Heart right ventricle (tissue), 16 donors: ENCODE results near the gene DNAJC15. TPM values are rescaled to one million over a fixed set of nuclear protein-coding genes. Genes with fewer than 3 reads are reported as not detected.

Experiments
- ATAC-seq, 8 donors: fragments of 200-7000 bp; cut with Tn5 transposase; one replicate each; pipeline ENCODE4 v1.9.1; 2020; ENCODE audit warnings: mild to moderate bottlenecking in 8 of 8, moderate library complexity in 8 of 8, moderate number of reproducible peaks in 1 of 8
- DNase-seq, 2 donors: peaks; one replicate each; pipeline ENCODE4 v3.0.0-alpha.2; 2020
- H3K27ac ChIP-seq, 10 donors: fragments of 200-600 bp; sonication (generic) in 2 of 10; one replicate each; pipeline versions ENCODE4 v1.5.0 to v1.8.0; 2020 to 2022; ENCODE audit warnings: mild to moderate bottlenecking in 3 of 10
- H3K27me3 ChIP-seq, 7 donors: fragments of 200-600 bp; one replicate each; pipeline ENCODE4 v1.8.0; 2021 to 2022; ENCODE audit warnings: mild to moderate bottlenecking in 2 of 7
- H3K36me3 ChIP-seq, 9 donors: fragments of 200-600 bp; sonication (generic) in 1 of 9; one replicate each; pipeline versions ENCODE4 v1.5.0 to v1.8.0; 2020 to 2022; ENCODE audit warnings: mild to moderate bottlenecking in 2 of 9
- H3K4me1 ChIP-seq, 9 donors: fragments of 200-600 bp; sonication (generic) in 1 of 9; one replicate each; pipeline versions ENCODE4 v1.5.0 to v1.8.0; 2020 to 2022; ENCODE audit warnings: mild to moderate bottlenecking in 4 of 9
- H3K4me3 ChIP-seq, 10 donors: fragments of 200-600 bp; sonication (generic) in 2 of 10; one replicate each; pipeline versions ENCODE4 v1.5.0 to v1.8.0; 2020 to 2022; ENCODE audit warnings: mild to moderate bottlenecking in 7 of 10, moderate library complexity in 2 of 10
- H3K9me3 ChIP-seq, 11 donors: fragments of 200-600 bp in 10 of 11; sonication (generic) in 2 of 11; one replicate each; pipeline versions ENCODE4 v1.5.0 to v1.8.0; 2013 to 2022; ENCODE audit warnings: mild to moderate bottlenecking in 2 of 11, control low read depth in 1 of 11, moderate library complexity in 1 of 11
- CTCF ChIP-seq, 9 donors: fragments of 200-600 bp; sonication (generic) in 2 of 9; IDR thresholded peaks; one replicate each; pipeline versions ENCODE4 v1.5.0 to v1.8.0; 2021 to 2022; ENCODE audit warnings: antibody characterized with exemption in 9 of 9, mild to moderate bottlenecking in 5 of 9, moderate library complexity in 1 of 9
- WGBS, 2 donors: extraction: QIAGEN DNeasy Blood & Tissue Kit; methylation state at CpG; one replicate each; pipeline ENCODE4 v1.1.7; 2013; ENCODE audit warnings: inconsistent platforms in 1 of 2; 5-methylcytosine and 5-hydroxymethylcytosine counted together
- intact Hi-C, 10 donors: fragments of 100-400 bp; cut with DNase I; formaldehyde crosslinking; loops; one replicate each; pipeline versions ENCODE4 v1.11.1 to v1.14.2; 2022
- polyA plus RNA-seq, 2 donors: library from polyadenylated mRNA; stranded (reverse); fragments of 200-250 nt; gene quantifications; one replicate each; pipeline ENCODE4 v1.2.3, GENCODE V29; 2013
- total RNA-seq, 10 donors: library from RNA; stranded (reverse); fragmentation: NEBNext Ultra II Directional in 3 of 10; extraction: Animal tissue kit (Norgen Biotek cat#: 25700) in 3 of 10; gene quantifications; one replicate each; pipeline versions ENCODE4 v1.2.1 to v1.2.4, GENCODE V29; 2021 to 2023
- donor health status: Arrhythmogenic right ventricular cardiomyopathy.
- donor health status: ischemic (EF 13 %, LVEDD 7.1; RV severe dilation, severe dysfunction).
- donor health status: healthy with polysubstance abuse.
- donor health status: DM: no; HTN: yes; CAD: no.
- donor health status: DM: no; HTN: no; CAD: no.
- donor health status: ischemic (EF 25% LVEDD 6.9; RV normal size, moderate dysfunction).
- donor health status: ischemic (EF 25% LVEDD 5.7; RV mildly dilated, moderate dysfunction).
- donor health status: healthy.
- donor health status: DM: yes; HTN: yes; CAD: no.
- donor health status: Ischemic cardiomyopathy.
- donor health status: ischemic (EF 35%, LVEDD 5.7; RV mildly dilated, moderate dysfunction).
- donor health status: nonischemic (EF 11% LVEDD 7.7; RV severe dilation, severe dysfunction).
- donor health status: DM: yes; HTN: yes; CAD: no.
- donor health status: PGD.
- donor health status: ischemic (EF 29% LVEDD 5.4; RV normal size, mild dysfunction).
- donor health status: nonischemic (EF 23%, LVEDD 6.1; RV moderate dilation, normal function).

DNAJC15 gene
- total and polyA plus RNA-seq, 12 donors, result 14.4 to 36.7 (median 28.1) TPM

GRCh38 chr13:43156916-43157315 lies 133.5 kb downstream of the DNAJC15 start:
- no peaks in the 10 kb centered on the region for H3K36me3 ChIP-seq
- no peak for TF ChIP-seq CTCF (IDR thresholded peaks at IDR 0.05)
- H3K4me3 ChIP-seq, result no peak overlapping the region
- DNase-seq (no peak), ATAC-seq (no peak)
- no peak overlapping the region for H3K27ac ChIP-seq
- intact Hi-C loops, result no loop called here
- 94 to 96% methylated on average over 2 of the region's 2 CpGs for WGBS, 2 donors
- no peaks in the 10 kb centered on the region for H3K9me3 ChIP-seq
- peaks cover 0 to 4% (median 0%) of the 10 kb centered on the region in 9 donors for H3K4me1 ChIP-seq
- H3K27me3 ChIP-seq, result no peaks in the 10 kb centered on the region

GRCh38 chr13:43157796-43158195 lies 134.4 kb downstream of the DNAJC15 start:
- H3K4me3 ChIP-seq, result no peak overlapping the region
- intact Hi-C loops, result no loop called here
- ATAC-seq (peak in 2 of 8 donors; percentile 13 to 47), DNase-seq (no peak)
- WGBS, 2 donors, result 26 to 31% methylated on average over 2 of the region's 2 CpGs
- peaks cover 0 to 4% (median 0%) of the 10 kb centered on the region in 9 donors for H3K4me1 ChIP-seq
- no peak overlapping the region for H3K27ac ChIP-seq
- no peaks in the 10 kb centered on the region for H3K27me3 ChIP-seq
- H3K9me3 ChIP-seq, result no peaks in the 10 kb centered on the region
- no peaks in the 10 kb centered on the region for H3K36me3 ChIP-seq
- TF ChIP-seq CTCF (IDR thresholded peaks at IDR 0.05), result no peak

GRCh38 chr13:43158516-43158915 lies 135.1 kb downstream of the DNAJC15 start:
- no peaks in the 10 kb centered on the region for H3K9me3 ChIP-seq

GRCh38 chr13:43159026-43159461 lies 135.7 kb downstream of the DNAJC15 start:
- no peak for TF ChIP-seq CTCF (IDR thresholded peaks at IDR 0.05)
- Histone ChIP-seq H3K36me3 (no peaks in the 10 kb centered on the region), H3K27ac (no peak overlapping the region), H3K4me1 (peaks cover 0 to 3% (median 0%) of the 10 kb centered on the region in 9 donors), H3K4me3 (no peak overlapping the region), H3K27me3 (no peaks in the 10 kb centered on the region), H3K9me3 (no peaks in the 10 kb centered on the region)
- intact Hi-C loops, result no loop called here
- DNase-seq (no peak), ATAC-seq (no peak)
- 25 to 36% methylated on average over 3 of the region's 3 CpGs for WGBS, 2 donors

More at GRCh38 chr13:43158516-43158915, 135.1 kb downstream of the DNAJC15 start:
- intact Hi-C loops, result no loop called here
- Histone ChIP-seq H3K27me3 (no peaks in the 10 kb centered on the region), H3K36me3 (no peaks in the 10 kb centered on the region), H3K27ac (no peak overlapping the region), H3K4me1 (peaks cover 0 to 4% (median 0%) of the 10 kb centered on the region in 9 donors), H3K4me3 (no peak overlapping the region)
- WGBS, 2 donors, result 94 to 95% methylated on average over 3 of the region's 3 CpGs
- TF ChIP-seq CTCF (IDR thresholded peaks at IDR 0.05), result no peak
- DNase-seq (no peak), ATAC-seq (no peak)

Other genes with a start within 250 kb of the DNAJC15 start
- 1 to 10 TPM in 3 of 10 donors, under 1 TPM in 7; 0.14 to 4.0 (median 0.72) TPM for gene FAM216B, start 242.0 kb upstream of the DNAJC15 start, total RNA-seq
- gene FAM216B, start 242.0 kb upstream of the DNAJC15 start, polyA plus RNA-seq, result under 1 TPM; 0.12 to 0.15 TPM
- 10 to 100 TPM in 1 of 10 donors, 1 to 10 TPM in 9; 2.4 to 31.3 (median 4.7) TPM for gene EPSTI1, start 31.3 kb upstream of the DNAJC15 start, total RNA-seq
- gene EPSTI1, start 31.3 kb upstream of the DNAJC15 start, polyA plus RNA-seq, result 1 to 10 TPM; 1.8 to 2.0 TPM